Panc1 (cell line): Measurements from ENCODE around the gene PRUNE2. TPM values are rescaled to one million over a fixed set of nuclear protein-coding genes. Genes with fewer than 3 reads are reported as not detected.

ENCODE experiments used
- ATAC-seq: fragments of 200-7000 bp; cut with Tn5 transposase; 2 replicates; pipeline ENCODE4 v1.9.1; 2020; ENCODE audit warnings: mild to moderate bottlenecking, moderate library complexity
- BruUV-seq: library from RNA; stranded (reverse); fragments of 400-500 nt; replicated peaks from 2 replicates; lab custom pipeline; 2021; lab: Mats Ljungman, UMichigan
- CTCF ChIA-PET: fragments of 300-600 bp; sonication (Branson Sonifier 250); formaldehyde crosslinking; loops from one replicate; lab custom pipeline; 2022; ENCODE audit warnings: antibody characterized with exemption; lab: Charles Lee
- POLR2A ChIA-PET: fragments of 300-600 bp; sonication (Branson Sonifier 250); formaldehyde crosslinking; loops from one replicate; lab custom pipeline; 2022; ENCODE audit warnings: antibody characterized with exemption; lab: Charles Lee
- DNase-seq: peaks from one replicate; pipeline ENCODE4 v3.0.0-alpha.2; 2010; ENCODE audit warnings: low read depth, low spot score
- H3K27ac ChIP-seq: 2 replicates; pipeline ENCODE4 v1.5.1; 2011; ENCODE audit warnings: mild to moderate bottlenecking, low read length, inconsistent platforms
- H3K27me3 ChIP-seq: fragments of 200-500 bp; sonication (Bioruptor generic); 2 replicates; pipeline ENCODE4 v1.6.0; 2014; ENCODE audit warnings: low read length, inconsistent platforms; ENCODE audit not compliant: control insufficient read depth, insufficient read depth
- H3K36me3 ChIP-seq: fragments of 200-500 bp; sonication (Bioruptor generic); 2 replicates; pipeline ENCODE4 v1.5.1; 2014; ENCODE audit warnings: inconsistent platforms, mild to moderate bottlenecking, low read length, moderate library complexity; ENCODE audit not compliant: control insufficient read depth, insufficient read depth
- H3K4me1 ChIP-seq: 2 replicates; pipeline ENCODE4 v1.5.1; 2011; ENCODE audit warnings: inconsistent platforms, mild to moderate bottlenecking, low read length, moderate library complexity; ENCODE audit not compliant: control insufficient read depth, insufficient read depth
- H3K4me3 ChIP-seq, 2 experiments: 2 replicates each; pipeline ENCODE4 v1.5.1; 2011 to 2012; ENCODE audit warnings: low read depth in 2 of 2, low read length in 2 of 2, mild to moderate bottlenecking in 2 of 2, inconsistent platforms in 1 of 2, moderate library complexity in 1 of 2
- H3K9me3 ChIP-seq: fragments of 200-500 bp; sonication (Bioruptor generic); 2 replicates; pipeline ENCODE4 v1.5.1; 2014; ENCODE audit warnings: low read depth, mild to moderate bottlenecking, inconsistent platforms, low read length, moderate library complexity; ENCODE audit not compliant: control insufficient read depth, insufficient read depth
- CTCF ChIP-seq: fragments of 450-650 bp; IDR thresholded peaks from 2 replicates; pipeline ENCODE4 v1.5.1; 2017; ENCODE audit warnings: mild to moderate bottlenecking
- POLR2AphosphoS5 ChIP-seq: IDR thresholded peaks from 2 replicates; pipeline ENCODE4 v1.6.1; 2012; ENCODE audit warnings: mild to moderate bottlenecking, low read depth, low read length, moderate library complexity
- REST ChIP-seq, 2 experiments: IDR thresholded peaks; 2 replicates each; pipeline ENCODE4 v1.6.1; 2011 to 2012; ENCODE audit warnings: low read depth in 2 of 2, control low read depth in 1 of 2, low read length in 1 of 2, mild to moderate bottlenecking in 1 of 2, moderate library complexity in 1 of 2; ENCODE audit not compliant: insufficient read depth in 1 of 2
- SIN3A ChIP-seq: IDR thresholded peaks from 2 replicates; pipeline ENCODE4 v1.6.1; 2012; ENCODE audit warnings: low read depth, mild to moderate bottlenecking, low read length, moderate library complexity, borderline replicate concordance; ENCODE audit not compliant: insufficient read depth
- TCF7L2 ChIP-seq: IDR thresholded peaks from 2 replicates; pipeline ENCODE4 v1.6.1; 2011; ENCODE audit warnings: mild to moderate bottlenecking, low read depth, low read length, inconsistent platforms
- in situ Hi-C: cut with HindIII; loops from 2 replicates; pipeline ENCODE4 v1.10.0; 2016; ENCODE audit warnings: low sequenced_read_pairs, low pct_unique_long_range_greater_than_20kb
- intact Hi-C: fragments of 100-400 bp; cut with micrococcal nuclease; formaldehyde crosslinking; loops from one replicate; pipeline ENCODE4 v1.10.0; 2022; ENCODE audit not compliant: unreplicated experiment
- total RNA-seq: library from RNA; stranded (reverse); gene quantifications from one replicate; pipeline ENCODE4 v1.2.1, GENCODE V29; 2021; ENCODE audit not compliant: unreplicated experiment

Gene PRUNE2
- total RNA-seq, 1 experiment from 2014 or later, result 0.18 TPM

- ChIA-PET CTCF (no interaction called here), POLR2A (no interaction called here)
- DNase-seq (no peak), ATAC-seq (no peak)
- H3K4me1 ChIP-seq, result no peaks in the 10 kb centered on the region
- TF ChIP-seq CTCF, result no peak
- no peak for TF ChIP-seq SIN3A
- TF ChIP-seq REST (IDR thresholded peaks at IDR 0.05; ENCODE audit: insufficient read depth in 1 of 2, low read depth in 2 of 2, low read length in 1 of 2), result no peak
- no peak for TF ChIP-seq TCF7L2
- TF ChIP-seq POLR2AphosphoS5, result no peak
- intact Hi-C loops, result no loop called here
- no peaks in the 10 kb centered on the region for H3K27me3 ChIP-seq
- in situ Hi-C loops, result no loop called here
- H3K4me3 ChIP-seq, result no peak overlapping the region
- BruUV-seq, result no TSS peak
- H3K9me3 ChIP-seq, result no peaks in the 10 kb centered on the region
- no peak overlapping the region for H3K27ac ChIP-seq
- no peaks in the 10 kb centered on the region for H3K36me3 ChIP-seq
These were observed 317.6 kb downstream of the PRUNE2 start for GRCh38 chr9:76588316-76588715.

GRCh38 chr9:76586390-76587314, 319.3 kb downstream of the PRUNE2 start:
- in situ Hi-C loops, result no loop called here
- no peak overlapping the region for H3K4me3 ChIP-seq
- H3K27ac ChIP-seq, result no peak overlapping the region
- ChIA-PET CTCF (no interaction called here), POLR2A (no interaction called here)
- no peak for DNase-seq
- no TSS peak for BruUV-seq
- H3K27me3 ChIP-seq, result no peaks in the 10 kb centered on the region
- no peaks in the 10 kb centered on the region for H3K4me1 ChIP-seq
- H3K9me3 ChIP-seq, result no peaks in the 10 kb centered on the region
- TF ChIP-seq TCF7L2, result no peak
- no peak for TF ChIP-seq CTCF
- no peak for TF ChIP-seq POLR2AphosphoS5
- no peak for TF ChIP-seq REST (IDR thresholded peaks at IDR 0.05; ENCODE audit: insufficient read depth in 1 of 2, low read depth in 2 of 2, low read length in 1 of 2)
- no peak for TF ChIP-seq SIN3A
- ATAC-seq, result no peak
- intact Hi-C loops, result no loop called here
- H3K36me3 ChIP-seq, result no peaks in the 10 kb centered on the region
